OCI-LY7 (cell line): Measurements from ENCODE around the gene POLR3H. TPM values are rescaled to one million over a fixed set of nuclear protein-coding genes. Genes with fewer than 3 reads are reported as not detected.

Experiments used
- BruUV-seq: library from RNA; stranded (reverse); fragments of 400-500 nt; replicated peaks from 2 replicates; lab custom pipeline; 2021; lab: Mats Ljungman, UMichigan
- CTCF ChIA-PET: fragments of 300-600 bp; sonication (Branson Sonifier 250); formaldehyde crosslinking; loops from one replicate; lab custom pipeline; 2022; ENCODE audit warnings: antibody characterized with exemption; ENCODE audit not compliant: unreplicated experiment; lab: Charles Lee
- POLR2A ChIA-PET: fragments of 300-600 bp; sonication (Branson Sonifier 250); formaldehyde crosslinking; loops from one replicate; lab custom pipeline; 2022; ENCODE audit warnings: antibody characterized with exemption; lab: Charles Lee
- DNase-seq: peaks from one replicate; pipeline ENCODE4 v3.0.0-alpha.2; 2015; ENCODE audit warnings: low spot score
- H2AFZ ChIP-seq: fragments of 200-600 bp; sonication (generic), shearing (Covaris generic); 2 replicates; pipeline ENCODE4 v1.6.1; 2014; ENCODE audit warnings: mild to moderate bottlenecking, antibody characterized with exemption, low read length, moderate library complexity
- H3K27ac ChIP-seq: fragments of 200-600 bp; sonication (generic); 2 replicates; pipeline ENCODE4 v1.5.1; 2014; ENCODE audit warnings: mixed run types, low read depth, mild to moderate bottlenecking, moderate library complexity, low read length, inconsistent platforms; ENCODE audit not compliant: poor library complexity, severe bottlenecking
- H3K36me3 ChIP-seq: fragments of 200-600 bp; sonication (generic); 2 replicates; pipeline ENCODE4 v1.6.1; 2014; ENCODE audit warnings: mild to moderate bottlenecking, antibody characterized with exemption, low read length, moderate library complexity, mixed read lengths; ENCODE audit not compliant: insufficient read depth
- H3K4me1 ChIP-seq: fragments of 200-600 bp; sonication (generic); 2 replicates; pipeline ENCODE4 v1.5.1; 2014; ENCODE audit warnings: mild to moderate bottlenecking, low read length; ENCODE audit not compliant: insufficient read depth, poor library complexity, severe bottlenecking
- H3K4me2 ChIP-seq: fragments of 200-600 bp; sonication (generic); 2 replicates; pipeline ENCODE4 v1.6.1; 2014; ENCODE audit warnings: mild to moderate bottlenecking, low read length
- H3K4me3 ChIP-seq: fragments of 200-600 bp; sonication (generic); 2 replicates; pipeline ENCODE4 v1.5.1; 2014; ENCODE audit warnings: mild to moderate bottlenecking, low read depth, low read length; ENCODE audit not compliant: poor library complexity, severe bottlenecking
- H3K79me2 ChIP-seq: fragments of 200-600 bp; sonication (generic); 2 replicates; pipeline ENCODE4 v1.6.1; 2016; ENCODE audit warnings: low read depth, mild to moderate bottlenecking, low read length, moderate library complexity, mixed read lengths; ENCODE audit not compliant: insufficient read depth
- H3K9me2 ChIP-seq: fragments of 200-600 bp; sonication (generic); 2 replicates; pipeline ENCODE4 v1.6.1; 2016; ENCODE audit warnings: mild to moderate bottlenecking, low read length, mixed read lengths; ENCODE audit not compliant: insufficient read depth
- H3K9me3 ChIP-seq: fragments of 200-600 bp; sonication (generic); 2 replicates; pipeline ENCODE4 v1.6.1; 2014; ENCODE audit warnings: mild to moderate bottlenecking, mixed run types, low read length, mixed read lengths
- H4K20me1 ChIP-seq: fragments of 200-600 bp; sonication (generic); 2 replicates; pipeline ENCODE4 v1.6.1; 2014; ENCODE audit warnings: mild to moderate bottlenecking, antibody characterized with exemption, low read length, moderate library complexity, mixed read lengths; ENCODE audit not compliant: insufficient read depth
- CTCF ChIP-seq: fragments of 200-600 bp; sonication (generic); conservative IDR thresholded peaks from 2 replicates; pipeline ENCODE4 v1.5.1; 2014; ENCODE audit warnings: mild to moderate bottlenecking, antibody characterized with exemption, low read length, moderate library complexity, mixed read lengths
- EZH2phosphoT487 ChIP-seq: fragments of 200-600 bp; sonication (generic); IDR thresholded peaks from 2 replicates; pipeline ENCODE4 v1.6.1; 2018; ENCODE audit warnings: low read depth, borderline replicate concordance, mild to moderate bottlenecking, mixed run types, antibody characterized with exemption, low read length, moderate library complexity, mixed read lengths
- intact Hi-C: fragments of 100-400 bp; cut with micrococcal nuclease; formaldehyde crosslinking; loops from one replicate; pipeline ENCODE4 v1.10.0; 2022; ENCODE audit not compliant: unreplicated experiment
- total RNA-seq, 2 experiments: library from RNA; depleted of rRNA in 1 of 2; stranded (reverse); fragments of >200 nt in 1 of 2; shearing (Covaris generic) in 1 of 2; gene quantifications; 2 replicates each; pipeline ENCODE4 v1.2.3, GENCODE V29; 2014 to 2022

POLR3H gene
- total RNA-seq, 2 experiments from 2014 or later, result 28.5 to 48.3 TPM

GRCh38 chr22:41516462-41516861 is 27.8 kb downstream of the POLR3H start:
- ChIA-PET CTCF (no interaction called here), POLR2A (interaction anchor here (0.6 kb wide), 1 partner anchor 807 kb away, joined by 3 read pairs; no protein-coding TSS in a partner anchor)
- Histone ChIP-seq H3K9me3 (no peaks in the 10 kb centered on the region), H4K20me1 (no peaks in the 10 kb centered on the region), H3K36me3 (peaks cover 93% of the 10 kb centered on the region), H3K27ac (no peak overlapping the region), H3K9me2 (no peaks in the 10 kb centered on the region), H2AFZ (no peak overlapping the region), H3K4me1 (no peaks in the 10 kb centered on the region), H3K4me3 (no peak overlapping the region), H3K79me2 (no peaks in the 10 kb centered on the region), H3K4me2 (no peak overlapping the region)
- intact Hi-C loops, result no loop called here
- no peak for TF ChIP-seq EZH2phosphoT487
- no peak for TF ChIP-seq CTCF
- BruUV-seq, result no TSS peak
- no peak for DNase-seq

- H3K79me2 ChIP-seq, result no peaks in the 10 kb centered on the region
- no peak overlapping the region for H2AFZ ChIP-seq
- no peaks in the 10 kb centered on the region for H4K20me1 ChIP-seq
- ChIA-PET CTCF (no interaction called here), POLR2A (no interaction called here)
- intact Hi-C loops, result no loop called here
- no peaks in the 10 kb centered on the region for H3K4me1 ChIP-seq
- H3K4me3 ChIP-seq, result no peak overlapping the region
- H3K9me3 ChIP-seq, result no peaks in the 10 kb centered on the region
- BruUV-seq, result no TSS peak
- H3K9me2 ChIP-seq, result no peaks in the 10 kb centered on the region
- peaks cover 89% of the 10 kb centered on the region for H3K36me3 ChIP-seq
- no peak overlapping the region for H3K4me2 ChIP-seq
- DNase-seq, result no peak
- no peak overlapping the region for H3K27ac ChIP-seq
- TF ChIP-seq EZH2phosphoT487, result no peak
- TF ChIP-seq CTCF, result no peak
These were observed 30.9 kb downstream of the POLR3H start for GRCh38 chr22:41513391-41513790.

- no peak for DNase-seq
- H3K4me1 ChIP-seq, result no peaks in the 10 kb centered on the region
- H3K4me3 ChIP-seq, result no peak overlapping the region
- H3K79me2 ChIP-seq, result no peaks in the 10 kb centered on the region
- no peaks in the 10 kb centered on the region for H3K9me3 ChIP-seq
- H3K4me2 ChIP-seq, result no peak overlapping the region
- CTCF ChIA-PET, result no interaction called here
- H3K9me2 ChIP-seq, result no peaks in the 10 kb centered on the region
- intact Hi-C loops, result no loop called here
- BruUV-seq, result no TSS peak
- POLR2A ChIA-PET, result no interaction called here
- TF ChIP-seq CTCF (no peak), EZH2phosphoT487 (no peak)
- H3K27ac ChIP-seq, result no peak overlapping the region
- H2AFZ ChIP-seq, result no peak overlapping the region
- H4K20me1 ChIP-seq, result no peaks in the 10 kb centered on the region
- peaks cover 89% of the 10 kb centered on the region for H3K36me3 ChIP-seq
These were observed 31.7 kb downstream of the POLR3H start for GRCh38 chr22:41512421-41513194.
